ACC112 (cell line): ENCODE measurements around the gene FBXL7.

ENCODE experiments used
- H2AFZ ChIP-seq: fragments of 200-600 bp; sonication (generic); one replicate; pipeline ENCODE4 v1.6.0; 2017; ENCODE audit warnings: antibody characterized with exemption, low read length; ENCODE audit not compliant: unreplicated experiment
- H3K27ac ChIP-seq: fragments of 200-600 bp; sonication (generic); 2 replicates; pipeline ENCODE4 v1.5.1; 2014; ENCODE audit warnings: low read depth, mild to moderate bottlenecking, antibody characterized with exemption, low read length, moderate library complexity
- H3K27me3 ChIP-seq: fragments of 200-600 bp; sonication (generic); 2 replicates; pipeline ENCODE4 v1.6.1; 2014; ENCODE audit warnings: mild to moderate bottlenecking, antibody characterized with exemption, low read length, moderate library complexity, mixed read lengths; ENCODE audit not compliant: insufficient read depth
- H3K36me3 ChIP-seq: fragments of 200-600 bp; sonication (generic); 2 replicates; pipeline ENCODE4 v1.6.1; 2016; ENCODE audit warnings: mild to moderate bottlenecking, antibody characterized with exemption, low read length, moderate library complexity, mixed read lengths; ENCODE audit not compliant: insufficient read depth
- H3K4me1 ChIP-seq: fragments of 200-600 bp; sonication (generic); one replicate; pipeline ENCODE4 v1.6.1; 2016; ENCODE audit warnings: low read length, mixed read lengths; ENCODE audit not compliant: insufficient read depth, unreplicated experiment, control insufficient read depth
- H3K4me3 ChIP-seq: fragments of 200-600 bp; sonication (generic); 2 replicates; pipeline ENCODE4 v1.5.1; 2014; ENCODE audit warnings: mild to moderate bottlenecking, low read depth, low read length
- H3K79me2 ChIP-seq: fragments of 200-600 bp; sonication (generic); one replicate; pipeline ENCODE4 v1.6.0; 2016; ENCODE audit warnings: low read length; ENCODE audit not compliant: control insufficient read depth, unreplicated experiment, insufficient read depth

Gene FBXL7

DNA sequence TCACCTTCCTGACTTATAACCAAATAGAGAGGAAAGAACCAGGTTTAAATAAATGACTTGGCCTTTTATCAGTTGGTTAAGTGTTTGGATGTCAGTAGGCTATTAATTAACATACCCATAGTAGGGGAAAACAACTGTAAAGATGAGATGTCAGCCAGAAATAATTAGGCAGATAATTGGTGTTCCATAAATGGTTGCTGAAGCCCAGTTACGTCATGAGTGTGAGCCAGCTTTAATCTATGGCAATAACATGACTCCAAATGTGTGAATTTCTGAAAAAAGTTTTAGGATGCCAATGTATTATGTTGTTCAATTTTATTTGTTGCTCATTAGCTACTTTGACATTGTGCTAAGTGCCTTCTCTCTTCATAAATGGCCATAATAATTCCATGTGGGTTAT lies 180.5 kb downstream of the FBXL7 start:
- Histone ChIP-seq H3K4me3 (no peak overlapping the region), H3K27ac (no peak overlapping the region), H2AFZ (no peak overlapping the region), H3K36me3 (no peaks in the 10 kb centered on the region), H3K79me2 (no peaks in the 10 kb centered on the region), H3K27me3 (no peaks in the 10 kb centered on the region), H3K4me1 (no peaks in the 10 kb centered on the region)

DNA sequence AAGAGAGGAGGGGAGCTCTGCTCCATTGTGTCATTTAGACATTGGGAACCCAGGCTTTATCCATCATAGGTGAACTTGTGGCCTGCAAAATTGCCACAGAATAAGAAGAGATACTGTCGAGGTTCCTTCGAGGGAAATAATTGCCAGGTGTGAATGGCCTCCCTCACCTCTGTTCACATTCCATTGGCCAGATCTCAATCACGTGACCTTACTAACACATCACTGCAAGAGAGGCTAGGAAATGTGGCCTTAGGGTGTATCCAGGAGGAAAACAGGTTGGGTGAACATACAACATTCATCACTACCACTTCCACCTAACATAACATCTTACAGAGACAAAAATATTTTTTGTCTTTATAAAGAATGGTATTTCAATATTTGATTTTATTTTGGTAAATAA lies 182.1 kb downstream of the FBXL7 start:
- Histone ChIP-seq H2AFZ (no peak overlapping the region), H3K79me2 (no peaks in the 10 kb centered on the region), H3K27ac (no peak overlapping the region), H3K4me1 (no peaks in the 10 kb centered on the region), H3K27me3 (no peaks in the 10 kb centered on the region), H3K4me3 (no peak overlapping the region), H3K36me3 (no peaks in the 10 kb centered on the region)

DNA sequence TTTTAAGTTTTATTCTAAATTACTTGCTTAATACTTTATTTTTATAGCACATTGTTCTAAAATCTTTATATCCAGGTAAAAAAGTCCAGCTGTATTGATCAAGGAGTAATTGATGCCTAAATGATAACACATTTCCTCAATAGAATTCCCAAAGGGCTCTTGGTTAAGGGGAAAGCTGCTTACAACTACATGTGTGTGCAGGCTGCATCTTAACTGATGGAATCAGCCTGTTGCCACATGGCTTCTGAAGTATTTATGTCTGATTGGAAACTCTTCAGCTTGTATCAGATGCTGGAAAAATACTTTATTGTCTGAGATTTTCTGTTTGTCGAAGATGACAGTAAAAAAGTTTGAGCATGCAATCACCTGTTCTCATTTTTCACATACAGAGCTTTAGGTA lies 182.6 kb downstream of the FBXL7 start:
- Histone ChIP-seq H3K27me3 (no peaks in the 10 kb centered on the region), H3K36me3 (no peaks in the 10 kb centered on the region), H3K4me1 (no peaks in the 10 kb centered on the region), H3K4me3 (no peak overlapping the region), H3K79me2 (no peaks in the 10 kb centered on the region), H3K27ac (no peak overlapping the region), H2AFZ (no peak overlapping the region)

DNA sequence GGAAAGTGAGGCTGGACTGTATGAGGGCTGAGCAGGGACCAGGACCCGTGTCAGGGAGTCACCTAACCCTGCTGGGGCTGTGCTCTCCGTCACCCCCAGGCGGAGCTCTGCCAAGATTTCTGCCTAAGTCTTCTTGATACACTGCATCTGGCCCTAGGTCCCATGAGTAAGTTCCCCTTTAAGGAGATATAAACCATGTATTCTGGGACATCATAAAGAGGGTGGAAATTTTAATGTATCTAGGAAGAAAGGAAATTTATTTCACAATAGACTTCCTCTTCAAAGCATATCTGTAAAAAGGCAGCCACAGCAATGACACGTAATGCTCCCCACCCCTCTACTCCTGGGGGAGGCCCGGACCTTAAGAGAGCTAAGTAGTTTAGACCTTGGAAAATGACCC lies 183.4 kb downstream of the FBXL7 start:
- Histone ChIP-seq H3K79me2 (peaks cover under 1% of the 10 kb centered on the region), H3K27ac (no peak overlapping the region), H2AFZ (no peak overlapping the region), H3K4me1 (no peaks in the 10 kb centered on the region), H3K4me3 (no peak overlapping the region), H3K36me3 (no peaks in the 10 kb centered on the region), H3K27me3 (no peaks in the 10 kb centered on the region)

DNA sequence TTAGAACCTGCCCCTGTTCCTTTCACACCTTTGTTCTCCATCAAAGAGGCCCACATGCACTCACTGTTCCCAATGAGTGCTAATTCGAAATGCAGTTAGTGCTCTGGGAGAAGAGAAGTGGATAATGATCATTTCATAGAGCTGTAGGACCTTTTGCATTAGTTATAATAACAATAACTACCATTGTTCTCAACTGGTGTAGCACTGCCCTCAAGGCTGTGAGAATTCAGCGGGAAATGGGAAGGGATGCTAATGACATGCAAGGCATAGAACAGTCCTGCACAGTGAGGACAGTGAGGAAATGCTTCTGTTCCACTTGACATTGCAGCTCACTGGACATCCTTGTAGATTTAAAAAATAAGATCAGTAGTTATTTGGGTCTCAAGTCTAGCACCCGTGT lies 187.4 kb downstream of the FBXL7 start:
- H3K79me2 ChIP-seq: peaks cover 9% of the 10 kb centered on the region
- H3K27ac ChIP-seq: no peak overlapping the region
- no peak overlapping the region for H3K4me3 ChIP-seq
- no peaks in the 10 kb centered on the region for H3K36me3 ChIP-seq
- H2AFZ ChIP-seq: no peak overlapping the region
- no peaks in the 10 kb centered on the region for H3K4me1 ChIP-seq
- no peaks in the 10 kb centered on the region for H3K27me3 ChIP-seq

DNA sequence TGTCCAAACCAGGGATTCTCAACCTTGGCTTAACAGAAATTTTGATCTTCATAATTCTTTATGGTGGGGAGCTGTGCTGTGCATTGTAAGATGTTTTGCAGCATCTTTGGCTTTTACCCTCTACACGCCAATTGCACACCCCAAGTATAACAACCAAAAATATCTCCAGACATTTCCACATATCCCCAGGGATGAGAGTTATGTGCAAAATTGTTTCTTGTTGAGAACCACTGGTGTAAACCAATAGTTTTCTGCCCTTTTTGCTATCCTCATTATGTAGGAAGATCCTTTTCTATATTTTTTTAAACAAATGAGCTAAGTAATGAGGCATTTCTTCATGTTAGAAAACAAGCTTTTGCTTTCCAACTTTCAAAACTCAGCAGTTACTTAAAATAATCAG lies 189.9 kb downstream of the FBXL7 start:
- peaks cover 12% of the 10 kb centered on the region for H3K79me2 ChIP-seq
- H3K4me3 ChIP-seq: no peak overlapping the region
- H3K27ac ChIP-seq: no peak overlapping the region
- H3K27me3 ChIP-seq: no peaks in the 10 kb centered on the region
- no peaks in the 10 kb centered on the region for H3K36me3 ChIP-seq
- peaks cover 5% of the 10 kb centered on the region for H3K4me1 ChIP-seq
- no peak overlapping the region for H2AFZ ChIP-seq

DNA sequence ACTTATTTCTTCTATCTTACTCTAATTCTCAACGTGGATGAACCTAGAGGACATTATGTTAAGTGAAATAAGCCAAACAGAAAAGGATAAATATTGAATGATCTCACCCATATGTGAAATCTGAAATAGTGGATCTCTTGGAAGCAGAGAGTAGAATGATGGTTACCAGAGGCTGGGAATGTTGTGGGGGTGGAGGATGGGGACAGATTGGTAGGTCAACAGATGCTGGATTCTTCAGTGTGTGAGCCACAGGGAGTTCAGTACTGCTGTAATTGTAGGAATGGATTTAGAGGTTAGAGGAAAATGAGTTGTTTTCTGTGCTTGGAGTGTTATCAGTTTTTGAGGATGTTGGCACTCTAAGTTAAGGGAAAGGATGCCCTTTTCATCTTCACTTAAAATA lies 190.6 kb downstream of the FBXL7 start:
- Histone ChIP-seq H2AFZ (no peak overlapping the region), H3K27me3 (no peaks in the 10 kb centered on the region), H3K4me1 (peaks cover 13% of the 10 kb centered on the region), H3K79me2 (peaks cover 12% of the 10 kb centered on the region), H3K36me3 (no peaks in the 10 kb centered on the region), H3K4me3 (no peak overlapping the region), H3K27ac (no peak overlapping the region)

DNA sequence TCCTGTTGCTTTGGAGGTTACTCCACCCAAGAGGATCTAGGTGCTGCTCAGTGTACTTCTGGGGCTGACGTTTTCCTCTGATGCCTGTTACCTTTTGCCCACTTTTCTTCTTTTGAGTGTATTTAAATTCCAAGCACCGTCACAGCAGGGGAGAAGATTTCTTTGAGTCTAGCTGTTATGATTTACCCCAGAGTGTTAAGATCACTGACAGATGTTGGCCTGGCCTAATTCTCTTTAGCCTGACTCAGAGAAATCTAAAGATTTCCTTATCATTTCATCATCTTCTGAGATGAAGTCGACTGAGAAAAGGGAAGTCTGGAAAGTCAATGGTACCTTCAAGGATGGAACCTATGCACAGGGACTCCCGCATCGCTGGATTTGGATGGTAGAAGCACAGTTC lies 191.5 kb downstream of the FBXL7 start:
- Histone ChIP-seq H3K79me2 (peaks cover 12% of the 10 kb centered on the region), H3K4me1 (peaks cover 14% of the 10 kb centered on the region), H2AFZ (no peak overlapping the region), H3K36me3 (no peaks in the 10 kb centered on the region), H3K4me3 (no peak overlapping the region), H3K27ac (no peak overlapping the region), H3K27me3 (no peaks in the 10 kb centered on the region)

DNA sequence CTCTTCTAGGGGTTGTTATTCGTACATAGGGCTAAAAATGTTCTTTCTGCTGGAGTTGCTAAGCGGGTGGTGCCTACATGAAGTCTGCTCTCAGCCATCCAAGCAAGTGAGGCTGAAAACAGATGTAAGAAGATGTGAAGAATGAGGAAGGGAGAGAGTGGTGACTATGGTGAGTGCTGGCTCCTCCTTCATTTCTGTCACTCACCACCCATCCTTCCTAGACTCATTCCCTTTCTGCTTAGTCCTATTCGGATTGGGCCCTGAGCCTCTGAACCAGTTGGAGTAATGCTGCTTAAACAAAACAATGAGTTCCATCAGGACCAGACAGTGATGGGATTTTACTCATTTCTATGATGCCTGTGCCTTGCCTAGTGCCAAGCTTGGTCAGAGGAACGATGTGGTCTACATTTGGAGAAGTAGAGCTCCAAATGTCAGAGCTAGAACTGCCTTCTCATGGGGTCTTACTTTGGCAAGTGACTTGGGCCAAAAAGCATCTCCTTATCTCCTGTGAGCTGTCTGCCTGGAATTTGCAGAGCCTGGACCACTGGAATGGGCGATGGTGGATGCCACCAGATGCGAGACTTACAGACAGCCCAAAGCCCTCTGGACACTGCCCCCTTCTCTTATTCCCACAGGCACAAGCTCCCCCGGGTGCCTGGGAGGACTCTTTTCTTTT lies 192.9 kb downstream of the FBXL7 start:
- Histone ChIP-seq H3K79me2 (peaks cover 13% of the 10 kb centered on the region), H2AFZ (no peak overlapping the region), H3K4me1 (peaks cover 14% of the 10 kb centered on the region), H3K27ac (no peak overlapping the region), H3K4me3 (no peak overlapping the region), H3K36me3 (no peaks in the 10 kb centered on the region), H3K27me3 (no peaks in the 10 kb centered on the region)

DNA sequence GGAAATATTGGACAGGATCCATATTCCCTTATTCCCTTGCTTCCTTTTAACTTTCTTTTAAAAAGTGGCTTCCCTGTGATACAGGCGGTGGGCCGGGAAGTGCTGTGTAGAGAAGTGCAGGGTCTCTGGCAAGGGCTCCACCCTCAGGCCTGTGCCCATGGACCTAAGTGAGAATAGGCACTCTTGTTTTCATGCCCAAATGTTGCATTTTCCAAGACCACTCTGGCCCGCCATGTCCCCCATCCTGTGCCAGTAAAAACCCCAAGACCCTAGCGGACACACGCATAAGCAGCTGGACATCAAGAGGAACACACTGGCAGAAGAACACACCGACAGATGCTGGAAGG lies 193.4 kb downstream of the FBXL7 start:
- Histone ChIP-seq H3K36me3 (no peaks in the 10 kb centered on the region), H2AFZ (no peak overlapping the region), H3K4me1 (peaks cover 14% of the 10 kb centered on the region), H3K79me2 (peaks cover 12% of the 10 kb centered on the region), H3K4me3 (no peak overlapping the region), H3K27ac (no peak overlapping the region), H3K27me3 (no peaks in the 10 kb centered on the region)

DNA sequence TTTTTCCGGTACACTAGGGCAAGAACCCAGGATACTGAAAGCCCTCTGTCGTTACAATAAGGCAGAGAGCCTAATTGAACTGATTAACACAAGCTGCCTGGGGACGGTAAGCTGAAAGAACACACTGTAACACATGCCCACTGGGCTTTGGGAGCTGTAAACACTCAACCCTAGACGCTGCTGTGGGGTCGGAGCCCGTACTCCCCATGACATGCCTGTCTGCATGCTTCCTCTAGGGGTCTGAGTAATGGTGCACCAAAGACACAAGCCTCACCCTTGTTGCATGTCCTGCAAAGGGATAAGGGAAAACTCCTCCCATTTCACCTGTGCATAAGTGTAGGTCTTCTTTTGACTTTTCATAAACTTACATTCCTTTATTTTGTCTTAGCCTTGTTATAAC lies 194.0 kb downstream of the FBXL7 start:
- Histone ChIP-seq H3K27me3 (no peaks in the 10 kb centered on the region), H2AFZ (no peak overlapping the region), H3K79me2 (peaks cover 10% of the 10 kb centered on the region), H3K4me1 (peaks cover 14% of the 10 kb centered on the region), H3K27ac (no peak overlapping the region), H3K36me3 (no peaks in the 10 kb centered on the region), H3K4me3 (no peak overlapping the region)
